ENCODE measurements around the gene CACNA2D3. TPM values are rescaled to one million over a fixed set of nuclear protein-coding genes. Genes with fewer than 3 reads are reported as not detected.

CACNA2D3 gene
- total RNA-seq, 1 donor from 2014 or later: 1.3 TPM

- no peak overlapping the region for H3K4me3 ChIP-seq (ENCODE audit: low read depth, low read length)
- TF ChIP-seq CTCF (conservative IDR thresholded peaks at IDR 0.05; ENCODE audit: low read depth, low read length): no peak
- no peak for DNase-seq (ENCODE audit: low read depth)
These were observed 447.7 kb downstream of the CACNA2D3 start for GRCh38 chr3:54570008-54570407.

GRCh38 chr3:54572197-54572895 lies 450.0 kb downstream of the CACNA2D3 start:
- no peak overlapping the region for H3K4me3 ChIP-seq (ENCODE audit: low read depth, low read length)
- DNase-seq (ENCODE audit: low read depth): peak; percentile 35
- no peak for TF ChIP-seq CTCF (conservative IDR thresholded peaks at IDR 0.05; ENCODE audit: low read depth, low read length)

- H3K4me3 ChIP-seq (ENCODE audit: low read depth, low read length): no peak overlapping the region
- no peak for DNase-seq (ENCODE audit: low read depth)
- TF ChIP-seq CTCF (conservative IDR thresholded peaks at IDR 0.05; ENCODE audit: low read depth, low read length): no peak
These were observed 451.5 kb downstream of the CACNA2D3 start for GRCh38 chr3:54573858-54574257.

- no peak for DNase-seq (ENCODE audit: low read depth)
- TF ChIP-seq CTCF (conservative IDR thresholded peaks at IDR 0.05; ENCODE audit: low read depth, low read length): no peak
- H3K4me3 ChIP-seq (ENCODE audit: low read depth, low read length): no peak overlapping the region
These were observed 452.7 kb downstream of the CACNA2D3 start for GRCh38 chr3:54574906-54575617.

GRCh38 chr3:54575618-54575960 lies 453.2 kb downstream of the CACNA2D3 start:
- H3K4me3 ChIP-seq (ENCODE audit: low read depth, low read length): no peak overlapping the region
- DNase-seq (ENCODE audit: low read depth): no peak
- TF ChIP-seq CTCF (conservative IDR thresholded peaks at IDR 0.05; ENCODE audit: low read depth, low read length): no peak

- H3K4me3 ChIP-seq (ENCODE audit: low read depth, low read length): no peak overlapping the region
- no peak for DNase-seq (ENCODE audit: low read depth)
- TF ChIP-seq CTCF (conservative IDR thresholded peaks at IDR 0.05; ENCODE audit: low read depth, low read length): no peak
These were observed 455.0 kb downstream of the CACNA2D3 start for GRCh38 chr3:54577313-54577712.

- H3K4me3 ChIP-seq (ENCODE audit: low read depth, low read length): no peak overlapping the region
- DNase-seq (ENCODE audit: low read depth): peak; percentile 61
- TF ChIP-seq CTCF (conservative IDR thresholded peaks at IDR 0.05; ENCODE audit: low read depth, low read length): peak; percentile 47
These were observed 456.1 kb downstream of the CACNA2D3 start for GRCh38 chr3:54578417-54578816.

Data from epithelial cell of proximal tubule (primary cell).